A549 treated with RU486 at 1 μM for 4 hours (cell line): ENCODE data around the gene MZT2B. TPM values are rescaled to one million over a fixed set of nuclear protein-coding genes. Genes with fewer than 3 reads are reported as not detected.

Source experiments
- total RNA-seq: library from RNA; stranded (reverse); fragments of 200-300 nt; extraction: Qiagen RNA extraction; gene quantifications from 5 replicates; pipeline ENCODE4 v1.2.3, GENCODE V29; 2022; ENCODE audit warnings: low read depth

The MZT2B gene
- 267 to 463 TPM (median 389 TPM) in 5 replicates for total RNA-seq

DNA sequence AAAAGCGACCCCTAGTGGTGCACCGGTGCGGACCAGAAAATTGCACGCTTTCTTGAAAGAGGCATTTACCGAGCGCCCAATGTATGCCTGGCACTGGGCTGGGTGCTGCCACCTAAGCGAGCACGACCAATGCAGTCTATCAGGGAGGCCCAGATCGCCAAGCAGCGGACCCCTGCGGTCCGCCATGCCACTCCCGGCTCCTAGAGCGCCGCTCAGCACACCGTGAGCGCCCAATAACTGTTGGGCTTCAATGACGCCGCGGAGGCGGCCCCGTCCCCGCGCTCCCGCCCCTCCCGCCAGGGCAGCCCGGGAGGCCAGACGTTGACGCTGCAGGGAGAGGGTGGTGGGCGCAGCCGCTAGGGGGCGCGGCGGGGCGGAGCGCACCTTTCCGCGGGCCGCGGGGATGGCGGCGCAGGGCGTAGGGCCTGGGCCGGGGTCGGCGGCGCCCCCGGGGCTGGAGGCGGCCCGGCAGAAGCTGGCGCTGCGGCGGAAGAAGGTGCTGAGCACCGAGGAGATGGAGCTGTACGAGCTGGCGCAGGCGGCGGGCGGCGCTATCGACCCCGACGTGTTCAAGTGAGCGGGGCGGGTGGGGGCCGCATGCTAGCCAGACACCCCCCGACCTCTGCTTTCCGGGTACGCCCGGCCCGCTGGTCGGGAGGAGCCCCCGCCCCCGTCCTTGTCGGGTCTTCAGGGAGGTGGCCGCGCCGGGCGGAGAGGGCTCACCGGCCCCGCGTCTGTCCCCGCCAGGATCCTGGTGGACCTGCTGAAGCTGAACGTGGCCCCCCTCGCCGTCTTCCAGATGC, at the start of gene MZT2B:
Gene MZT2B, plus strand, starts transcription at position 383 of the 803 bp plus-strand sequence. Its CDS starts 21 bp downstream, at position 404.

GRCh38 chr2:130145006-130145414, 37.1 kb upstream of the MZT2B start, which contains the start of gene CCDC74B:
CCDC74B (minus strand) TSS chr2:130145112; CDS start chr2:130144996, 116 bp downstream.

GRCh38 chr2:130181325-130181879, 660 bp upstream of the MZT2B start, which contains the start of gene SMPD4:
SMPD4 (minus strand) TSS chr2:130181602; CDS start chr2:130176592, 5,010 bp downstream.

GRCh38 chr2:130198343-130198742, 16.3 kb downstream of the MZT2B start, which contains the start of gene TUBA3E:
TUBA3E (minus strand) TSS chr2:130198439; CDS start chr2:130198360, 79 bp downstream.

Other genes with a start within 250 kb of the MZT2B start
- gene RAB6C, start 202.6 kb upstream of the MZT2B start, total RNA-seq, result not detected in 5 replicates
- gene POTEF, start 53.0 kb upstream of the MZT2B start, total RNA-seq, result 0.03 TPM in 1 of 5 replicates, not detected in the others
- gene CCDC74B, start 37.1 kb upstream of the MZT2B start, total RNA-seq, result 5.4 to 7.8 TPM (median 6.5 TPM) in 5 replicates
- gene SMPD4, start 660 bp upstream of the MZT2B start, total RNA-seq, result 60.5 to 80.8 TPM (median 77.9 TPM) in 5 replicates
- gene TUBA3E, start 16.2 kb downstream of the MZT2B start, total RNA-seq, result not detected in 5 replicates
- 141 to 198 TPM (median 163 TPM) in 5 replicates for gene IMP4, start 160.6 kb downstream of the MZT2B start, total RNA-seq
- gene PTPN18, start 173.8 kb downstream of the MZT2B start, total RNA-seq, result 26.9 to 29.3 TPM (median 27.3 TPM) in 5 replicates